K562 (cell line): ENCODE data around the gene ERN1. TPM values are rescaled to one million over a fixed set of nuclear protein-coding genes. Genes with fewer than 3 reads are reported as not detected.

Experiments
- ATAC-seq: fragments of 200-7000 bp; cut with Tn5 transposase; 3 replicates; pipeline ENCODE4 v1.9.1; 2020; ENCODE audit warnings: moderate library complexity
- BruUV-seq: library from RNA; stranded (reverse); fragments of 400-500 nt; replicated peaks from 2 replicates; lab custom pipeline; 2021; lab: Mats Ljungman, UMichigan
- CTCF ChIA-PET: fragments of 300-600 bp; formaldehyde crosslinking; extraction: SDS; loops from one replicate; lab custom pipeline; 2021; ENCODE audit warnings: low intra/inter-chr PET ratio; lab: Yijun Ruan, JAX
- POLR2A ChIA-PET: fragments of 300-600, 350-650 bp; sonication (Branson Sonifier 250); formaldehyde crosslinking; extraction: SDS; loops from one replicate; lab custom pipeline; 2021; ENCODE audit warnings: antibody characterized with exemption, inconsistent platforms; lab: Yijun Ruan, JAX
- DNase-seq, 4 experiments: peaks; one replicate each; pipeline versions ENCODE4 v3.0.0 to v3.0.0-alpha.2; 2011 to 2018; ENCODE audit warnings: low spot score in 3 of 4, mixed read lengths in 3 of 4; ENCODE audit errors: extremely low read depth in 1 of 4
- FAIRE-seq: peaks from 2 replicates; lab custom pipeline; 2011; peaks lifted over from hg19 to GRCh38; lab: Jason Lieb, UNC
- H2AFZ ChIP-seq: 2 replicates; pipeline ENCODE4 v1.6.0; 2011; ENCODE audit warnings: low read depth, low read length, control low read depth, inconsistent platforms
- H3K27ac ChIP-seq: fragments of 200-600 bp; 3 replicates; pipeline ENCODE4 v1.8.0; 2011; ENCODE audit warnings: low read depth, mild to moderate bottlenecking, control low read depth, inconsistent platforms, low read length, moderate library complexity, mixed read lengths; ENCODE audit errors: extremely low read depth
- H3K27me3 ChIP-seq, 2 experiments: fragments of 300-600 bp in 1 of 2; 2 replicates in 1 of 2; 3 replicates in 1 of 2; pipeline versions ENCODE4 v1.6.0 to v1.8.0; 2011; ENCODE audit warnings: inconsistent platforms in 2 of 2, low read length in 2 of 2, mild to moderate bottlenecking in 1 of 2, mixed read lengths in 1 of 2, moderate library complexity in 1 of 2; ENCODE audit not compliant: control insufficient read depth in 2 of 2, insufficient read depth in 2 of 2
- H3K36me3 ChIP-seq: fragments of 300-600 bp; 3 replicates; pipeline ENCODE4 v1.8.0; 2011; ENCODE audit warnings: mild to moderate bottlenecking, low read length, inconsistent platforms; ENCODE audit not compliant: control insufficient read depth, insufficient read depth
- H3K4me1 ChIP-seq, 2 experiments: fragments of 200-600 bp in 1 of 2; replicated peaks in 1 of 2; 2 replicates in 1 of 2; 3 replicates in 1 of 2; pipeline versions ENCODE4 v1.5.1 to v1.8.0; 2011; ENCODE audit warnings: inconsistent platforms in 2 of 2, low read length in 2 of 2, mild to moderate bottlenecking in 1 of 2, mixed read lengths in 1 of 2, moderate library complexity in 1 of 2; ENCODE audit not compliant: control insufficient read depth in 2 of 2, insufficient read depth in 2 of 2
- H3K4me2 ChIP-seq: 2 replicates; pipeline ENCODE4 v1.6.1; 2011; ENCODE audit warnings: low read length, control low read depth, inconsistent platforms, mixed read lengths; ENCODE audit not compliant: insufficient read depth
- H3K4me3 ChIP-seq: fragments of 200-600 bp; sonication (generic), shearing (Covaris generic); 2 replicates; pipeline ENCODE4 v1.5.1; 2016; ENCODE audit warnings: control low read depth, inconsistent platforms
- H3K79me2 ChIP-seq: fragments of 200-600 bp; 3 replicates; pipeline ENCODE4 v1.8.0; 2011; ENCODE audit warnings: low read length, inconsistent platforms; ENCODE audit not compliant: control insufficient read depth, insufficient read depth
- H3K9ac ChIP-seq, 2 experiments: 2 replicates each; pipeline versions ENCODE4 v1.6.0 to v1.6.1; 2011; ENCODE audit warnings: low read depth in 2 of 2, low read length in 2 of 2, control low read depth in 1 of 2, inconsistent platforms in 1 of 2, mild to moderate bottlenecking in 1 of 2, mixed read lengths in 1 of 2; ENCODE audit not compliant: insufficient read depth in 1 of 2
- H3K9me1 ChIP-seq: one replicate; pipeline ENCODE4 v1.6.0; 2011; ENCODE audit warnings: inconsistent platforms, mild to moderate bottlenecking, low read length, moderate library complexity; ENCODE audit not compliant: control insufficient read depth, insufficient read depth
- H3K9me3 ChIP-seq: replicated peaks from 2 replicates; pipeline ENCODE4 v1.5.1; 2011; ENCODE audit warnings: low read depth, low read length, inconsistent platforms; ENCODE audit not compliant: control insufficient read depth, insufficient read depth
- H4K20me1 ChIP-seq: replicated peaks from 2 replicates; pipeline ENCODE4 v1.6.1; 2011; ENCODE audit warnings: low read length, inconsistent platforms, mixed read lengths; ENCODE audit not compliant: control insufficient read depth, insufficient read depth
- CREBBP ChIP-seq: IDR thresholded peaks from one replicate; pipeline ENCODE4 v1.6.1; 2012; ENCODE audit warnings: low read depth, mild to moderate bottlenecking, control low read depth, inconsistent platforms, low read length
- ETV1 ChIP-seq: fragments of 450-650 bp; conservative IDR thresholded peaks from 2 replicates; pipeline ENCODE4 v1.6.1; 2016; ENCODE audit warnings: missing genetic modification characterization, control low read depth, low read depth, missing compliant biosample characterization
- EWSR1 ChIP-seq: fragments of 450-650 bp; IDR thresholded peaks from 2 replicates; pipeline ENCODE4 v1.6.1; 2018; ENCODE audit warnings: borderline replicate concordance, mild to moderate bottlenecking, low read depth, moderate library complexity; ENCODE audit not compliant: partially characterized antibody
- HBP1 ChIP-seq: fragments of 450-650 bp; formaldehyde crosslinking; IDR thresholded peaks from 2 replicates; pipeline ENCODE4 v1.4.0; 2022; ENCODE audit warnings: missing genetic modification characterization
- ILF3 ChIP-seq: fragments of 450-650 bp; IDR thresholded peaks from 2 replicates; pipeline ENCODE4 v1.6.1; 2018; ENCODE audit warnings: antibody characterized with exemption, mild to moderate bottlenecking, moderate library complexity, borderline replicate concordance
- LARP7 ChIP-seq: fragments of 450-650 bp; IDR thresholded peaks from 2 replicates; pipeline ENCODE4 v1.6.1; 2016
- NFXL1 ChIP-seq: fragments of 450-650 bp; formaldehyde crosslinking; IDR thresholded peaks from 2 replicates; pipeline ENCODE4 v1.4.0; 2021; ENCODE audit warnings: mild to moderate bottlenecking
- NONO ChIP-seq, 2 experiments: fragments of 200-400 bp in 1 of 2; fragments of 450-650 bp in 1 of 2; formaldehyde crosslinking in 1 of 2; IDR thresholded peaks; 2 replicates each; pipeline ENCODE4 v1.6.1; 2017; ENCODE audit warnings: low read depth in 2 of 2, mild to moderate bottlenecking in 2 of 2, moderate library complexity in 2 of 2, low read length in 1 of 2
- RBM34 ChIP-seq: fragments of 200-400 bp; formaldehyde crosslinking; IDR thresholded peaks from 2 replicates; pipeline ENCODE4 v1.6.1; 2018; ENCODE audit warnings: low read length, borderline replicate concordance; ENCODE audit not compliant: insufficient read depth
- TSHZ1 ChIP-seq: fragments of 250-450 bp; sonication (Bioruptor Pico); IDR thresholded peaks from 2 replicates; pipeline ENCODE4 v1.4.0; 2020; ENCODE audit warnings: mild to moderate bottlenecking, moderate library complexity
- U2AF2 ChIP-seq: fragments of 200-400 bp; formaldehyde crosslinking; optimal IDR thresholded peaks from 2 replicates; pipeline ENCODE3; 2017; ENCODE audit warnings: low read depth, mild to moderate bottlenecking, low read length
- XRCC3 ChIP-seq: fragments of 450-650 bp; IDR thresholded peaks from 2 replicates; pipeline ENCODE4 v1.6.1; 2017; ENCODE audit warnings: mild to moderate bottlenecking, moderate library complexity
- ZNF217 ChIP-seq: sonication (generic); formaldehyde crosslinking; IDR thresholded peaks from 2 replicates; pipeline ENCODE4 v1.8.0; 2022; ENCODE audit warnings: mild to moderate bottlenecking, missing genetic modification reagents
- ZNF384 ChIP-seq: IDR thresholded peaks from 2 replicates; pipeline ENCODE4 v1.6.1; 2012; ENCODE audit warnings: low read depth, low read length, improper control_type of control experiment
- ZNF707 ChIP-seq: fragments of 250-450 bp; sonication (Bioruptor Pico); conservative IDR thresholded peaks from 2 replicates; pipeline ENCODE4 v1.8.0; 2022; ENCODE audit warnings: inconsistent platforms, mild to moderate bottlenecking, moderate library complexity
- WGBS: fragments of 100-300 bp; shearing (Covaris generic); methylation state at CpG from one replicate; pipeline ENCODE4 v1.1.6; 2016; ENCODE audit warnings: low coverage, mixed read lengths; ENCODE audit not compliant: insufficient coverage; ENCODE audit errors: missing lambda C conversion rate; 5-methylcytosine and 5-hydroxymethylcytosine counted together
- in situ Hi-C: fragments of 300-500 bp; cut with MboI; formaldehyde crosslinking; loops from 4 replicates; pipeline ENCODE4 v1.15.0; 2018; ENCODE audit warnings: inconsistent platforms, mixed read lengths
- intact Hi-C: fragments of 100-400 bp; cut with micrococcal nuclease; formaldehyde crosslinking; loops from 2 replicates; pipeline ENCODE4 v1.14.2; 2022
- polyA plus RNA-seq, 8 experiments: library from polyadenylated mRNA; depleted of rRNA in 4 of 8; stranded (reverse) in 5 of 8; unstranded in 3 of 8; fragments of >200 nt; fragmentation: Nextera tagmentation in 2 of 8; fragmentation: Illumina TruSeq in 1 of 8; extraction: Ambion mirVana in 2 of 8; extraction: Trizol in 1 of 8; gene quantifications; 2 replicates each; pipeline versions ENCODE4 v1.2.1 to v1.2.3, GENCODE V29; 2011 to 2014; ENCODE audit warnings: inconsistent platforms in 1 of 8, missing spikeins in 1 of 8
- total RNA-seq, 7 experiments: library from RNA; depleted of rRNA in 6 of 7; stranded (reverse); fragments of >200 nt in 6 of 7; fragmentation: Illumina TruSeq in 2 of 7; extraction: Trizol in 2 of 7; gene quantifications; 2 replicates each; pipeline versions ENCODE4 v1.2.1 to v1.2.3, GENCODE V29; 2011 to 2021; ENCODE audit warnings: low replicate concordance in 1 of 7

The ERN1 gene
- total and polyA plus RNA-seq, 9 of the 15 experiments (the other 6 are each of a cell fraction or from before 2014, with no cell fraction given), result 2.1 to 22.5 (median 7.3) TPM

- CTCF ChIA-PET, result no interaction called here
- POLR2A ChIA-PET, result interaction anchor here (0.7 to 1.0 kb wide), 4 partner anchors 9 to 108 kb away, joined by 3 read pairs; no protein-coding TSS in a partner anchor
Measured at GRCh38 chr17:64038331-64039105, 91.4 kb downstream of the ERN1 start.

More at GRCh38 chr17:64038331-64039105, 91.4 kb downstream of the ERN1 start:
- in situ Hi-C loops, result loop anchor here (10.0 kb wide), 1 partner anchor 96 kb away; the partner anchor contains the start of gene ERN1
- H3K27me3 ChIP-seq, result no peaks in the 10 kb centered on the region
- DNase-seq, result no peak
- 80% methylated on average over 16 of the region's 16 CpGs for WGBS
- BruUV-seq, result no TSS peak
- FAIRE-seq, result no peak
- no peak for TF ChIP-seq ILF3
- TF ChIP-seq LARP7, result no peak
- TF ChIP-seq EWSR1, result no peak
- TF ChIP-seq ETV1 (tag), result no peak
- TF ChIP-seq NONO (IDR thresholded peaks at IDR 0.05; ENCODE audit: low read depth in 2 of 2, low read length in 1 of 2), result no peak
- no peak for TF ChIP-seq TSHZ1 (CRISPR knock-in tag)
- TF ChIP-seq CREBBP, result no peak
- TF ChIP-seq HBP1 (CRISPR knock-in tag), result no peak
- TF ChIP-seq ZNF384, result no peak
- no peak for TF ChIP-seq ZNF217 (CRISPR knock-in tag)
- no peak for TF ChIP-seq U2AF2
- TF ChIP-seq XRCC3, result no peak
- no peak for TF ChIP-seq NFXL1 (CRISPR knock-in tag)
- no peak for TF ChIP-seq ZNF707 (CRISPR knock-in tag)
- TF ChIP-seq RBM34, result no peak
- no peaks in the 10 kb centered on the region for H3K9me3 ChIP-seq
- no peak overlapping the region for H2AFZ ChIP-seq
- no peaks in the 10 kb centered on the region for H3K79me2 ChIP-seq
- ATAC-seq, result no peak
- peaks cover 0 to 4% of the 10 kb centered on the region in 2 experiments; a peak in 3 of 5 replicates for H3K4me1 ChIP-seq
- no peak overlapping the region for H3K27ac ChIP-seq
- no peak overlapping the region for H3K4me3 ChIP-seq
- peaks cover 8% of the 10 kb centered on the region; the same call in 1 of the 3 replicates for H3K36me3 ChIP-seq
- intact Hi-C loops, result no loop called here
- H3K9ac ChIP-seq, result no peak overlapping the region; a peak in 1 of 4 replicates
- no peaks in the 10 kb centered on the region for H4K20me1 ChIP-seq
- no peaks in the 10 kb centered on the region for H3K9me1 ChIP-seq
- no peak overlapping the region for H3K4me2 ChIP-seq
